Panc1 (cell line): ENCODE data around the gene PROX2. TPM values are rescaled to one million over a fixed set of nuclear protein-coding genes. Genes with fewer than 3 reads are reported as not detected.

Experiments
- ATAC-seq: fragments of 200-7000 bp; cut with Tn5 transposase; 2 replicates; pipeline ENCODE4 v1.9.1; 2020; ENCODE audit warnings: mild to moderate bottlenecking, moderate library complexity
- Bru-seq: library from RNA; stranded (reverse); fragments of 400-500 nt; gene quantifications from one replicate; lab custom pipeline; 2021; lab: Mats Ljungman, UMichigan
- BruChase-seq, 2 experiments: library from RNA; stranded (reverse); fragments of 400-500 nt; gene quantifications; one replicate each; lab custom pipeline; 2021; lab: Mats Ljungman, UMichigan
- BruUV-seq: library from RNA; stranded (reverse); fragments of 400-500 nt; replicated peaks from 2 replicates; lab custom pipeline; 2021; lab: Mats Ljungman, UMichigan
- CTCF ChIA-PET: fragments of 300-600 bp; sonication (Branson Sonifier 250); formaldehyde crosslinking; loops from one replicate; lab custom pipeline; 2022; ENCODE audit warnings: antibody characterized with exemption; lab: Charles Lee
- POLR2A ChIA-PET: fragments of 300-600 bp; sonication (Branson Sonifier 250); formaldehyde crosslinking; loops from one replicate; lab custom pipeline; 2022; ENCODE audit warnings: antibody characterized with exemption; lab: Charles Lee
- DNase-seq: peaks from one replicate; pipeline ENCODE4 v3.0.0-alpha.2; 2010; ENCODE audit warnings: low read depth, low spot score
- H3K27ac ChIP-seq: 2 replicates; pipeline ENCODE4 v1.5.1; 2011; ENCODE audit warnings: mild to moderate bottlenecking, low read length, inconsistent platforms
- H3K27me3 ChIP-seq: fragments of 200-500 bp; sonication (Bioruptor generic); 2 replicates; pipeline ENCODE4 v1.6.0; 2014; ENCODE audit warnings: low read length, inconsistent platforms; ENCODE audit not compliant: control insufficient read depth, insufficient read depth
- H3K36me3 ChIP-seq: fragments of 200-500 bp; sonication (Bioruptor generic); 2 replicates; pipeline ENCODE4 v1.5.1; 2014; ENCODE audit warnings: inconsistent platforms, mild to moderate bottlenecking, low read length, moderate library complexity; ENCODE audit not compliant: control insufficient read depth, insufficient read depth
- H3K4me1 ChIP-seq: 2 replicates; pipeline ENCODE4 v1.5.1; 2011; ENCODE audit warnings: inconsistent platforms, mild to moderate bottlenecking, low read length, moderate library complexity; ENCODE audit not compliant: control insufficient read depth, insufficient read depth
- H3K4me3 ChIP-seq, 2 experiments: 2 replicates each; pipeline ENCODE4 v1.5.1; 2011 to 2012; ENCODE audit warnings: low read depth in 2 of 2, low read length in 2 of 2, mild to moderate bottlenecking in 2 of 2, inconsistent platforms in 1 of 2, moderate library complexity in 1 of 2
- H3K9me3 ChIP-seq: fragments of 200-500 bp; sonication (Bioruptor generic); 2 replicates; pipeline ENCODE4 v1.5.1; 2014; ENCODE audit warnings: low read depth, mild to moderate bottlenecking, inconsistent platforms, low read length, moderate library complexity; ENCODE audit not compliant: control insufficient read depth, insufficient read depth
- POLR2AphosphoS5 ChIP-seq: IDR thresholded peaks from 2 replicates; pipeline ENCODE4 v1.6.1; 2012; ENCODE audit warnings: mild to moderate bottlenecking, low read depth, low read length, moderate library complexity
- SIN3A ChIP-seq: IDR thresholded peaks from 2 replicates; pipeline ENCODE4 v1.6.1; 2012; ENCODE audit warnings: low read depth, mild to moderate bottlenecking, low read length, moderate library complexity, borderline replicate concordance; ENCODE audit not compliant: insufficient read depth
- TCF7L2 ChIP-seq: IDR thresholded peaks from 2 replicates; pipeline ENCODE4 v1.6.1; 2011; ENCODE audit warnings: mild to moderate bottlenecking, low read depth, low read length, inconsistent platforms
- in situ Hi-C: cut with HindIII; loops from 2 replicates; pipeline ENCODE4 v1.10.0; 2016; ENCODE audit warnings: low sequenced_read_pairs, low pct_unique_long_range_greater_than_20kb
- intact Hi-C: fragments of 100-400 bp; cut with micrococcal nuclease; formaldehyde crosslinking; loops from one replicate; pipeline ENCODE4 v1.10.0; 2022; ENCODE audit not compliant: unreplicated experiment
- long read RNA-seq: library from polyadenylated mRNA; unstranded; transcript quantifications from one replicate; pipeline ENCODE4 v2.0.0, GENCODE V29; 2021; ENCODE audit not compliant: unreplicated experiment
- polyA plus RNA-seq: library from polyadenylated mRNA; unstranded; fragments of >200 nt; gene quantifications from one replicate; pipeline ENCODE4 v1.2.1, GENCODE V29; 2012; ENCODE audit warnings: missing spikeins; ENCODE audit not compliant: insufficient read length
- total RNA-seq: library from RNA; stranded (reverse); gene quantifications from one replicate; pipeline ENCODE4 v1.2.1, GENCODE V29; 2021; ENCODE audit not compliant: unreplicated experiment
- TF ChIP-seq, protein P1 (sequence below): fragments of 450-650 bp; IDR thresholded peaks from 2 replicates; pipeline ENCODE4 v1.5.1; 2017; ENCODE audit warnings: mild to moderate bottlenecking
- TF ChIP-seq, protein P2 (sequence below), 2 experiments: IDR thresholded peaks; 2 replicates each; pipeline ENCODE4 v1.6.1; 2011 to 2012; ENCODE audit warnings: low read depth in 2 of 2, control low read depth in 1 of 2, low read length in 1 of 2, mild to moderate bottlenecking in 1 of 2, moderate library complexity in 1 of 2; ENCODE audit not compliant: insufficient read depth in 1 of 2

The PROX2 gene, protein sequence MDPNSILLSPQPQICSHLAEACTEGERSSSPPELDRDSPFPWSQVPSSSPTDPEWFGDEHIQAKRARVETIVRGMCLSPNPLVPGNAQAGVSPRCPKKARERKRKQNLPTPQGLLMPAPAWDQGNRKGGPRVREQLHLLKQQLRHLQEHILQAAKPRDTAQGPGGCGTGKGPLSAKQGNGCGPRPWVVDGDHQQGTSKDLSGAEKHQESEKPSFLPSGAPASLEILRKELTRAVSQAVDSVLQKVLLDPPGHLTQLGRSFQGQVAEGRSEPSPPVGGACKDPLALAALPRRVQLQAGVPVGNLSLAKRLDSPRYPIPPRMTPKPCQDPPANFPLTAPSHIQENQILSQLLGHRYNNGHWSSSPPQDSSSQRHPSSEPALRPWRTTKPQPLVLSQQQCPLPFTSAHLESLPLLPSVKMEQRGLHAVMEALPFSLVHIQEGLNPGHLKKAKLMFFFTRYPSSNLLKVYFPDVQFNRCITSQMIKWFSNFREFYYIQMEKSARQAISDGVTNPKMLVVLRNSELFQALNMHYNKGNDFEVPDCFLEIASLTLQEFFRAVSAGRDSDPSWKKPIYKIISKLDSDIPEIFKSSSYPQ
- total RNA-seq (not detected), Bru-seq, nascent RNA (not detected), BruChase-seq, experiment 1, labeled RNA remaining after a 2-hour chase (not detected), BruChase-seq, experiment 2, labeled RNA remaining after a 6-hour chase (not detected)
- 0.11 TPM for polyA plus RNA-seq
- long read RNA-seq: 0 reads

DNA sequence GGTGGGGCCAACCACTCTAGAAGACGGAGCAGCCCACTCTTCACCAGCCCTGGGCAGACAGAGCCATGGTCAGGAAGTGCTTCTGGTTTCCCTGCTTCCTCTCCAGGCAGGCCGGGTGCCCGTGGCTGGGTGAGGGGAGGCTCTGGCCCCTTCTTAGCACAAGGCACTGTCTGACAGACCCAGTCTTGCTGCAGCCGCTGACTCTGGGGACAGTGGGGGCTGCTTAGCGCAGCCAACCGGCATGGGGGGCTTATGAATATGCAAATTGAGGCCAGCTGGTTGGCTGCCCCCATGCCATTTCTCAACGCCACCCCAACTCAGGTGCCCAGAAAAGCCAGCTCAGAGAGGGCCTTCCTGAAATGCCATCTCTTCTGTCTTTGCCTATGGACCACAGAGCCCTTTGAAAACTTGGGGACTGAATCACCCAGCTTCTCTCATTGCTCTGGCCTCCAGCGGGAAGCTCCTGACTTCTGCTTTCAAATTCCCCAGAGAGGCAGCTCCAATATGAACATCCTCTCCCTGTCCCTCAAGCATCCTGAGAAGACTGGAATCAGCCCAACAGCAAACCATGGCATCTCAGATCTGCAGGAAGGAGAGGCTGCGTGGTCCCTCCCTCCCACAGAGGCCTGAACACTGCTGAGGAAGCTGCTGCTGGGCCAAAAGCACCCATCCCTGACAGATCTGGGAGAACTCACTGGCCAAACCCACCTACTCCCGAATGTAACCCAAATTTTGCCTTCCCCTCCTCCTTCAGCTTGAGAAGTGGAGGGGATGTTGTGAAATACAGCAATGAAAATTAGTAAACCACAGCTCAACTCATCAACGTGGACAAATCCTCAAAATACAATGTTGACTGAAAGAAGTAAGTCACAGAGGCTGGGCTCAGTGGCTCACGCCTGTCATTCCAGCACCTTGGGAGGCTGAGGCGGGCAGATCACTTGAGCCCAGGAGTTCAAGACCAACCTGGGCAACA, at the start of gene PROX2:
TSS of gene PROX2 (minus strand) at position 205 of the 973 bp plus-strand sequence. CDS start 12,311 bp downstream, outside the sequence.
- TF ChIP-seq SIN3A: no peak
- TF ChIP-seq POLR2AphosphoS5: no peak
- TF ChIP-seq, protein P1, sequence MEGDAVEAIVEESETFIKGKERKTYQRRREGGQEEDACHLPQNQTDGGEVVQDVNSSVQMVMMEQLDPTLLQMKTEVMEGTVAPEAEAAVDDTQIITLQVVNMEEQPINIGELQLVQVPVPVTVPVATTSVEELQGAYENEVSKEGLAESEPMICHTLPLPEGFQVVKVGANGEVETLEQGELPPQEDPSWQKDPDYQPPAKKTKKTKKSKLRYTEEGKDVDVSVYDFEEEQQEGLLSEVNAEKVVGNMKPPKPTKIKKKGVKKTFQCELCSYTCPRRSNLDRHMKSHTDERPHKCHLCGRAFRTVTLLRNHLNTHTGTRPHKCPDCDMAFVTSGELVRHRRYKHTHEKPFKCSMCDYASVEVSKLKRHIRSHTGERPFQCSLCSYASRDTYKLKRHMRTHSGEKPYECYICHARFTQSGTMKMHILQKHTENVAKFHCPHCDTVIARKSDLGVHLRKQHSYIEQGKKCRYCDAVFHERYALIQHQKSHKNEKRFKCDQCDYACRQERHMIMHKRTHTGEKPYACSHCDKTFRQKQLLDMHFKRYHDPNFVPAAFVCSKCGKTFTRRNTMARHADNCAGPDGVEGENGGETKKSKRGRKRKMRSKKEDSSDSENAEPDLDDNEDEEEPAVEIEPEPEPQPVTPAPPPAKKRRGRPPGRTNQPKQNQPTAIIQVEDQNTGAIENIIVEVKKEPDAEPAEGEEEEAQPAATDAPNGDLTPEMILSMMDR: no peak
- TF ChIP-seq, protein P2, sequence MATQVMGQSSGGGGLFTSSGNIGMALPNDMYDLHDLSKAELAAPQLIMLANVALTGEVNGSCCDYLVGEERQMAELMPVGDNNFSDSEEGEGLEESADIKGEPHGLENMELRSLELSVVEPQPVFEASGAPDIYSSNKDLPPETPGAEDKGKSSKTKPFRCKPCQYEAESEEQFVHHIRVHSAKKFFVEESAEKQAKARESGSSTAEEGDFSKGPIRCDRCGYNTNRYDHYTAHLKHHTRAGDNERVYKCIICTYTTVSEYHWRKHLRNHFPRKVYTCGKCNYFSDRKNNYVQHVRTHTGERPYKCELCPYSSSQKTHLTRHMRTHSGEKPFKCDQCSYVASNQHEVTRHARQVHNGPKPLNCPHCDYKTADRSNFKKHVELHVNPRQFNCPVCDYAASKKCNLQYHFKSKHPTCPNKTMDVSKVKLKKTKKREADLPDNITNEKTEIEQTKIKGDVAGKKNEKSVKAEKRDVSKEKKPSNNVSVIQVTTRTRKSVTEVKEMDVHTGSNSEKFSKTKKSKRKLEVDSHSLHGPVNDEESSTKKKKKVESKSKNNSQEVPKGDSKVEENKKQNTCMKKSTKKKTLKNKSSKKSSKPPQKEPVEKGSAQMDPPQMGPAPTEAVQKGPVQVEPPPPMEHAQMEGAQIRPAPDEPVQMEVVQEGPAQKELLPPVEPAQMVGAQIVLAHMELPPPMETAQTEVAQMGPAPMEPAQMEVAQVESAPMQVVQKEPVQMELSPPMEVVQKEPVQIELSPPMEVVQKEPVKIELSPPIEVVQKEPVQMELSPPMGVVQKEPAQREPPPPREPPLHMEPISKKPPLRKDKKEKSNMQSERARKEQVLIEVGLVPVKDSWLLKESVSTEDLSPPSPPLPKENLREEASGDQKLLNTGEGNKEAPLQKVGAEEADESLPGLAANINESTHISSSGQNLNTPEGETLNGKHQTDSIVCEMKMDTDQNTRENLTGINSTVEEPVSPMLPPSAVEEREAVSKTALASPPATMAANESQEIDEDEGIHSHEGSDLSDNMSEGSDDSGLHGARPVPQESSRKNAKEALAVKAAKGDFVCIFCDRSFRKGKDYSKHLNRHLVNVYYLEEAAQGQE (IDR thresholded peaks at IDR 0.05; ENCODE audit: insufficient read depth in 1 of 2, low read depth in 2 of 2, low read length in 1 of 2): no peak
- TF ChIP-seq TCF7L2: no peak
- ChIA-PET POLR2A (no interaction called here), CTCF (interaction anchor here (0.7 kb wide), 1 partner anchor 289 kb away, joined by 4 read pairs; no protein-coding TSS in a partner anchor)
- no peaks in the 10 kb centered on the region for H3K27me3 ChIP-seq
- no peaks in the 10 kb centered on the region for H3K36me3 ChIP-seq
- DNase-seq: no peak
- H3K4me3 ChIP-seq: no peak within 1 kb of the TSS
- no peak within 1 kb of the TSS for H3K27ac ChIP-seq
- H3K4me1 ChIP-seq: peaks cover 5% of the 10 kb centered on the region
- in situ Hi-C loops: no loop called here
- no TSS peak for BruUV-seq
- intact Hi-C loops: no loop called here
- no peaks in the 10 kb centered on the region for H3K9me3 ChIP-seq
- ATAC-seq: no peak

DNA sequence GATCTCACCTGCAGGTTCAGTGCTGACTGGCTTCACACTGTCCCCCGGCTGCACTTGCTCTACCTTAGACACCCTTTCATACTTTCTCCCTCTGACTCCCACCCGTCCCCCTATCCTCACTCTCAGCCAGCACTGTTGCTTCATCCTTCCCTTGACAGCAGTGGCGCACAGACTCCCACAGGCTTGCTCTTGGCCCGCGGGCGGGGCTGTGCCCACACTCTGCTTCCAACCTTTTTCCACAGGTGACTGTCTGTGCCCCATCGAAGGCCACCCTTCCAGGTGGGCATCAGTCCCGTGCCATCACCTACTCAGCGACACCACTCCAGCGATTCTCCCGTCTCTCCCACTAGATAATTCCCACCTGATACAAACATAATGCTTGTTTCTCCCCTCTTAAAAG, 48.1 kb upstream of the PROX2 start:
- in situ Hi-C loops: no loop called here
- H3K36me3 ChIP-seq: no peaks in the 10 kb centered on the region
- ATAC-seq (no peak), DNase-seq (no peak)
- H3K4me3 ChIP-seq: no peak overlapping the region
- H3K27ac ChIP-seq: no peak overlapping the region
- CTCF ChIA-PET: no interaction called here
- peaks cover 3% of the 10 kb centered on the region; the same call in 1 of the 2 replicates for H3K4me1 ChIP-seq
- POLR2A ChIA-PET: no interaction called here
- no peaks in the 10 kb centered on the region for H3K27me3 ChIP-seq
- intact Hi-C loops: no loop called here
- no TSS peak for BruUV-seq
- TF ChIP-seq TCF7L2 (no peak), SIN3A (no peak), POLR2AphosphoS5 (no peak)
- TF ChIP-seq, protein P2 (IDR thresholded peaks at IDR 0.05; ENCODE audit: insufficient read depth in 1 of 2, low read depth in 2 of 2, low read length in 1 of 2): no peak
- TF ChIP-seq, protein P1: no peak
- H3K9me3 ChIP-seq: no peaks in the 10 kb centered on the region
